ENCODE data around the gene CHRNA5.

Gene CHRNA5

GRCh38 chr15:78625606-78626280, 60.4 kb downstream of the CHRNA5 start:
- no peaks in the 10 kb centered on the region for H3K9me3 ChIP-seq (ENCODE audit: insufficient read depth, low read length)
- DNase-seq (ENCODE audit: low read depth, low spot score), result no peak
- H3K36me3 ChIP-seq (ENCODE audit: insufficient read depth, insufficient read length, low read length), result no peaks in the 10 kb centered on the region
- no peak for TF ChIP-seq ZNF274 (IDR thresholded peaks at IDR 0.05; ENCODE audit: low read depth, low read length)
- TF ChIP-seq SUZ12 (IDR thresholded peaks at IDR 0.05; ENCODE audit: extremely low read depth, insufficient read depth, insufficient read length), result no peak
- no peak for TF ChIP-seq YY1 (IDR thresholded peaks at IDR 0.05; ENCODE audit: insufficient read depth, insufficient read length)
- H3K9ac ChIP-seq (ENCODE audit: insufficient read length, low read depth), result peak overlapping the region; percentile 39
- no peak overlapping the region for H3K4me3 ChIP-seq (ENCODE audit: insufficient read length, low read depth)
- H3K4me1 ChIP-seq (ENCODE audit: insufficient read depth, insufficient read length), result no peaks in the 10 kb centered on the region
- peaks cover 22% of the 10 kb centered on the region for H3K27me3 ChIP-seq (ENCODE audit: insufficient read depth, insufficient read length)

- TF ChIP-seq SUZ12 (IDR thresholded peaks at IDR 0.05; ENCODE audit: extremely low read depth, insufficient read depth, insufficient read length), result no peak
- TF ChIP-seq ZNF274 (IDR thresholded peaks at IDR 0.05; ENCODE audit: low read depth, low read length), result no peak
- TF ChIP-seq YY1 (IDR thresholded peaks at IDR 0.05; ENCODE audit: insufficient read depth, insufficient read length), result no peak
- H3K9me3 ChIP-seq (ENCODE audit: insufficient read depth, low read length), result no peaks in the 10 kb centered on the region
- DNase-seq (ENCODE audit: low read depth, low spot score), result no peak
- no peak overlapping the region for H3K4me3 ChIP-seq (ENCODE audit: insufficient read length, low read depth)
- H3K9ac ChIP-seq (ENCODE audit: insufficient read length, low read depth), result no peak overlapping the region
- H3K27me3 ChIP-seq (ENCODE audit: insufficient read depth, insufficient read length), result peaks cover 16% of the 10 kb centered on the region
- H3K4me1 ChIP-seq (ENCODE audit: insufficient read depth, insufficient read length), result no peaks in the 10 kb centered on the region
- H3K36me3 ChIP-seq (ENCODE audit: insufficient read depth, insufficient read length, low read length), result no peaks in the 10 kb centered on the region
Observed at GRCh38 chr15:78626381-78626995, 61.2 kb downstream of the CHRNA5 start.

- no peak overlapping the region for H3K9ac ChIP-seq (ENCODE audit: insufficient read length, low read depth)
- H3K4me3 ChIP-seq (ENCODE audit: insufficient read length, low read depth), result no peak overlapping the region
- no peak for DNase-seq (ENCODE audit: low read depth, low spot score)
- no peaks in the 10 kb centered on the region for H3K36me3 ChIP-seq (ENCODE audit: insufficient read depth, insufficient read length, low read length)
- peaks cover 8% of the 10 kb centered on the region for H3K27me3 ChIP-seq (ENCODE audit: insufficient read depth, insufficient read length)
- H3K4me1 ChIP-seq (ENCODE audit: insufficient read depth, insufficient read length), result no peaks in the 10 kb centered on the region
- TF ChIP-seq YY1 (IDR thresholded peaks at IDR 0.05; ENCODE audit: insufficient read depth, insufficient read length) (no peak), SUZ12 (IDR thresholded peaks at IDR 0.05; ENCODE audit: extremely low read depth, insufficient read depth, insufficient read length) (no peak), ZNF274 (IDR thresholded peaks at IDR 0.05; ENCODE audit: low read depth, low read length) (no peak)
- H3K9me3 ChIP-seq (ENCODE audit: insufficient read depth, low read length), result no peaks in the 10 kb centered on the region
Observed at GRCh38 chr15:78627348-78627747, 62.0 kb downstream of the CHRNA5 start.

GRCh38 chr15:78628227-78628626, 62.9 kb downstream of the CHRNA5 start:
- Histone ChIP-seq H3K4me3 (ENCODE audit: insufficient read length, low read depth) (no peak overlapping the region), H3K4me1 (ENCODE audit: insufficient read depth, insufficient read length) (no peaks in the 10 kb centered on the region), H3K9ac (ENCODE audit: insufficient read length, low read depth) (no peak overlapping the region), H3K9me3 (ENCODE audit: insufficient read depth, low read length) (peaks cover 5% of the 10 kb centered on the region; the same call in 1 of the 2 replicates), H3K27me3 (ENCODE audit: insufficient read depth, insufficient read length) (peaks cover 3% of the 10 kb centered on the region), H3K36me3 (ENCODE audit: insufficient read depth, insufficient read length, low read length) (no peaks in the 10 kb centered on the region)
- no peak for DNase-seq (ENCODE audit: low read depth, low spot score)
- TF ChIP-seq YY1 (IDR thresholded peaks at IDR 0.05; ENCODE audit: insufficient read depth, insufficient read length) (no peak), SUZ12 (IDR thresholded peaks at IDR 0.05; ENCODE audit: extremely low read depth, insufficient read depth, insufficient read length) (no peak)

- no peak overlapping the region for H3K4me3 ChIP-seq (ENCODE audit: insufficient read length, low read depth)
- no peak for DNase-seq (ENCODE audit: low read depth, low spot score)
- peaks cover 8% of the 10 kb centered on the region; the same call in 1 of the 2 replicates for H3K9me3 ChIP-seq (ENCODE audit: insufficient read depth, low read length)
- no peaks in the 10 kb centered on the region for H3K27me3 ChIP-seq (ENCODE audit: insufficient read depth, insufficient read length)
- no peaks in the 10 kb centered on the region for H3K36me3 ChIP-seq (ENCODE audit: insufficient read depth, insufficient read length, low read length)
- H3K4me1 ChIP-seq (ENCODE audit: insufficient read depth, insufficient read length), result no peaks in the 10 kb centered on the region
- TF ChIP-seq YY1 (IDR thresholded peaks at IDR 0.05; ENCODE audit: insufficient read depth, insufficient read length), result no peak
- TF ChIP-seq SUZ12 (IDR thresholded peaks at IDR 0.05; ENCODE audit: extremely low read depth, insufficient read depth, insufficient read length), result no peak
- TF ChIP-seq ZNF274 (IDR thresholded peaks at IDR 0.05; ENCODE audit: low read depth, low read length), result no peak
- H3K9ac ChIP-seq (ENCODE audit: insufficient read length, low read depth), result no peak overlapping the region
Observed at GRCh38 chr15:78629031-78629715, 63.9 kb downstream of the CHRNA5 start.

GRCh38 chr15:78629716-78630065, 64.4 kb downstream of the CHRNA5 start:
- Histone ChIP-seq H3K9ac (ENCODE audit: insufficient read length, low read depth) (no peak overlapping the region), H3K4me3 (ENCODE audit: insufficient read length, low read depth) (no peak overlapping the region), H3K9me3 (ENCODE audit: insufficient read depth, low read length) (peaks cover 8% of the 10 kb centered on the region; the same call in 1 of the 2 replicates), H3K4me1 (ENCODE audit: insufficient read depth, insufficient read length) (no peaks in the 10 kb centered on the region), H3K27me3 (ENCODE audit: insufficient read depth, insufficient read length) (no peaks in the 10 kb centered on the region), H3K36me3 (ENCODE audit: insufficient read depth, insufficient read length, low read length) (no peaks in the 10 kb centered on the region)
- no peak for TF ChIP-seq SUZ12 (IDR thresholded peaks at IDR 0.05; ENCODE audit: extremely low read depth, insufficient read depth, insufficient read length)
- TF ChIP-seq YY1 (IDR thresholded peaks at IDR 0.05; ENCODE audit: insufficient read depth, insufficient read length), result no peak
- no peak for TF ChIP-seq ZNF274 (IDR thresholded peaks at IDR 0.05; ENCODE audit: low read depth, low read length)
- DNase-seq (ENCODE audit: low read depth, low spot score), result no peak
